ENCODE results near the gene PLSCR1.

The PLSCR1 gene

DNA sequence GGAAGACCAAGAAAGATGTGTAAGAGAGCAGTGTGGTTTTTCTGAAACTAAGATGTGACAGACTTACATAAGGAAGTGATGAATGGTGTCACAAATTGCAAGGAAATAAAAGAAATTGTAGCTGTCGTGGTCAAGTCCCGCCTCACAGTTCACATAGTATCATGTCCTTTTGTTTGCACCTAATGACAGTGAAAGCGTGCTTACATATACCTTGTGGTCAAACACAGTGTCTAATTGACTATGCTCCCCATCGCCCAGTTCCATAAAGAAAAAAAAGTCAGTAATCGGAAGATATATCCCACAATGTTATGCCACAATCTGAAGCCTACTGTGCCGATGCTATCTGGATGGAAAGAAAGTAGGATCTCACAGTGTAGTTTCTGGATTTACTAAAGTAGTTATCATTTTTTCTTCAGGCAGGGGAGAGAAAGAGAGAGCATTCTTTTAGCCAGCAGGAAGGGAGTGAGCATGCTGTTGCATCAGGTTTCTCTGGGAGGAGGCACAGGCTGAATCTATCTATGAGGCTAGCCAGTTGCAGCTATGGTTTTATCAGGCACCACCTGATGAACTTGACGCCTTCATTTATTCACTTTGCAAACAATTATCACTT lies 9.8 kb upstream of the PLSCR1 start:
- peak in 1 of 2 experiments; percentile 45 for DNase-seq (ENCODE audit: low read depth in 1 of 2, low spot score in 1 of 2)
- H3K27ac ChIP-seq (replicated peaks), result peak overlapping the region; percentile 47
- H3K27me3 ChIP-seq (ENCODE audit: insufficient read depth, poor library complexity, severe bottlenecking), result no peaks in the 10 kb centered on the region
- no peak overlapping the region for H3K4me3 ChIP-seq (replicated peaks; ENCODE audit: insufficient read depth, low read length)
- TF ChIP-seq, protein P1, sequence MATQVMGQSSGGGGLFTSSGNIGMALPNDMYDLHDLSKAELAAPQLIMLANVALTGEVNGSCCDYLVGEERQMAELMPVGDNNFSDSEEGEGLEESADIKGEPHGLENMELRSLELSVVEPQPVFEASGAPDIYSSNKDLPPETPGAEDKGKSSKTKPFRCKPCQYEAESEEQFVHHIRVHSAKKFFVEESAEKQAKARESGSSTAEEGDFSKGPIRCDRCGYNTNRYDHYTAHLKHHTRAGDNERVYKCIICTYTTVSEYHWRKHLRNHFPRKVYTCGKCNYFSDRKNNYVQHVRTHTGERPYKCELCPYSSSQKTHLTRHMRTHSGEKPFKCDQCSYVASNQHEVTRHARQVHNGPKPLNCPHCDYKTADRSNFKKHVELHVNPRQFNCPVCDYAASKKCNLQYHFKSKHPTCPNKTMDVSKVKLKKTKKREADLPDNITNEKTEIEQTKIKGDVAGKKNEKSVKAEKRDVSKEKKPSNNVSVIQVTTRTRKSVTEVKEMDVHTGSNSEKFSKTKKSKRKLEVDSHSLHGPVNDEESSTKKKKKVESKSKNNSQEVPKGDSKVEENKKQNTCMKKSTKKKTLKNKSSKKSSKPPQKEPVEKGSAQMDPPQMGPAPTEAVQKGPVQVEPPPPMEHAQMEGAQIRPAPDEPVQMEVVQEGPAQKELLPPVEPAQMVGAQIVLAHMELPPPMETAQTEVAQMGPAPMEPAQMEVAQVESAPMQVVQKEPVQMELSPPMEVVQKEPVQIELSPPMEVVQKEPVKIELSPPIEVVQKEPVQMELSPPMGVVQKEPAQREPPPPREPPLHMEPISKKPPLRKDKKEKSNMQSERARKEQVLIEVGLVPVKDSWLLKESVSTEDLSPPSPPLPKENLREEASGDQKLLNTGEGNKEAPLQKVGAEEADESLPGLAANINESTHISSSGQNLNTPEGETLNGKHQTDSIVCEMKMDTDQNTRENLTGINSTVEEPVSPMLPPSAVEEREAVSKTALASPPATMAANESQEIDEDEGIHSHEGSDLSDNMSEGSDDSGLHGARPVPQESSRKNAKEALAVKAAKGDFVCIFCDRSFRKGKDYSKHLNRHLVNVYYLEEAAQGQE (IDR thresholded peaks at IDR 0.05; ENCODE audit: insufficient replicate concordance, low read depth), result no peak
- TF ChIP-seq, protein P2, sequence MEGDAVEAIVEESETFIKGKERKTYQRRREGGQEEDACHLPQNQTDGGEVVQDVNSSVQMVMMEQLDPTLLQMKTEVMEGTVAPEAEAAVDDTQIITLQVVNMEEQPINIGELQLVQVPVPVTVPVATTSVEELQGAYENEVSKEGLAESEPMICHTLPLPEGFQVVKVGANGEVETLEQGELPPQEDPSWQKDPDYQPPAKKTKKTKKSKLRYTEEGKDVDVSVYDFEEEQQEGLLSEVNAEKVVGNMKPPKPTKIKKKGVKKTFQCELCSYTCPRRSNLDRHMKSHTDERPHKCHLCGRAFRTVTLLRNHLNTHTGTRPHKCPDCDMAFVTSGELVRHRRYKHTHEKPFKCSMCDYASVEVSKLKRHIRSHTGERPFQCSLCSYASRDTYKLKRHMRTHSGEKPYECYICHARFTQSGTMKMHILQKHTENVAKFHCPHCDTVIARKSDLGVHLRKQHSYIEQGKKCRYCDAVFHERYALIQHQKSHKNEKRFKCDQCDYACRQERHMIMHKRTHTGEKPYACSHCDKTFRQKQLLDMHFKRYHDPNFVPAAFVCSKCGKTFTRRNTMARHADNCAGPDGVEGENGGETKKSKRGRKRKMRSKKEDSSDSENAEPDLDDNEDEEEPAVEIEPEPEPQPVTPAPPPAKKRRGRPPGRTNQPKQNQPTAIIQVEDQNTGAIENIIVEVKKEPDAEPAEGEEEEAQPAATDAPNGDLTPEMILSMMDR (IDR thresholded peaks at IDR 0.05; ENCODE audit: insufficient read depth, low read length), result no peak
- TF ChIP-seq POLR2AphosphoS5 (IDR thresholded peaks at IDR 0.05; ENCODE audit: low read depth) (no peak), GABPA (IDR thresholded peaks at IDR 0.05; ENCODE audit: low read depth) (no peak), SPI1 (IDR thresholded peaks at IDR 0.05; ENCODE audit: borderline replicate concordance, low read depth) (no peak)

DNA sequence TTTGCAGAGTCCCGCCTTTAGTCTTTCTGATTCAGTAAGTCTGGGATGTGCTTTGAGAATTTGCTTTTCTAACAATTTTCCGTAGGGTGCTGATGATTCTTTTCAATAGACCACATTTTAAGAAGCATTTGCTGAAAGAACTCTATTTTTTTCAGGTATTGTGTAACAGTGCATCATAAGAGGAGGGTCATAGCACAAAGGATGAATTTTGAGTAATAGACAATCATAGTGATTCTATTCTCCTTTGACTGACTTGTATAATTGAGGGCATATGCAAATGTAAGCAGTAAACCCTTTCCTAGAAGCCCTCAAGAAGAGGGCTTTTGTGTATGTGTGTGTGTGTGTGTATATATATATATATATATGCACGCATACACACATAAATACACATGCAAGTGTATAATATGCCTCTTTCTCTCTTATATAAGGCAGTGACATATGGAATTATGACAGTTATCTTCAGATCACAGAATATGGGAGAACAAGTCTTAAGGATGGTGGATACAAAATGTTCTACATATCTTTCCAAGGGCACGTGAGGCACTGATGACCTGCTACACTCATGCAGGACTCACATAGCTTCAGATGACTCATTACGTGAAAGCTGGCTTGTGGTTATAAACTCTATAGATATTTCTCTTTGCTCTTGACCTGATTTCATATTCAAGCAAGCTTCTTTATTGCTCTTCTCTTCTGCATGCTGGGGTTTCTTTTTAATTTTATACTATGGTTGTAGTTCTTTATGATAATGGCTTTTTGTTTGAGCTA lies 6.5 kb upstream of the PLSCR1 start:
- DNase-seq (ENCODE audit: low read depth in 1 of 2, low spot score in 1 of 2), result no peak
- Histone ChIP-seq H3K27me3 (ENCODE audit: insufficient read depth, poor library complexity, severe bottlenecking) (no peaks in the 10 kb centered on the region), H3K27ac (replicated peaks) (no peak overlapping the region), H3K4me3 (replicated peaks; ENCODE audit: insufficient read depth, low read length) (no peak overlapping the region)
- TF ChIP-seq SPI1 (IDR thresholded peaks at IDR 0.05; ENCODE audit: borderline replicate concordance, low read depth) (no peak), POLR2AphosphoS5 (IDR thresholded peaks at IDR 0.05; ENCODE audit: low read depth) (no peak), GABPA (IDR thresholded peaks at IDR 0.05; ENCODE audit: low read depth) (no peak)
- TF ChIP-seq, protein P1 (IDR thresholded peaks at IDR 0.05; ENCODE audit: insufficient replicate concordance, low read depth), result no peak
- TF ChIP-seq, protein P2 (IDR thresholded peaks at IDR 0.05; ENCODE audit: insufficient read depth, low read length), result no peak

DNA sequence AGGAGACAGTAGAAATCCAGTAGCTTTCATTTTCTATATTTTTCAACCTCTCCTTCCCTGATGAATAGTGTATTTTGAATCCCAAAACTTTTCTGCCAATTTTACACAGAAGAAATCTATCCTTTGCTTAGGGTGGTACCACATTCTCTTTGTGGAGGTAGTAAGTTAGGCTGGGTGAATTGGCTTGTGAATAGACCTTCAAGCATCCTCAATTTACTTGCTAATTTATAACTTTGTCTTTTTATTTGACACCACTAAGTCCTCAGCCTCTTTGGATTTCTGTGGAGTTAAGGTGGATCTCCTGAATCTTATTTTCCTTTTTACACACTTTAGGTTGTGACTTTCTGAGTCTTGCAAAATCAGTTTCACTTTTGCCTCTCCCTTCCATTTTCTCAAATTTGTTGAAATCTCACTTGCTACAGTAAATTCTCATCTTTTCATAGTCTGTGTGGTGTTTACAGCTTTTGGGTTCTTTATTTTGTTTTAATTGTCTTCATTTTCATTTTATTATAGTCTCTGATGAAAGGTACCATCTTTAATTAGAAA lies 5.7 kb upstream of the PLSCR1 start:
- TF ChIP-seq SPI1 (IDR thresholded peaks at IDR 0.05; ENCODE audit: borderline replicate concordance, low read depth), result no peak
- TF ChIP-seq, protein P2 (IDR thresholded peaks at IDR 0.05; ENCODE audit: insufficient read depth, low read length), result no peak
- TF ChIP-seq, protein P1 (IDR thresholded peaks at IDR 0.05; ENCODE audit: insufficient replicate concordance, low read depth), result no peak
- TF ChIP-seq POLR2AphosphoS5 (IDR thresholded peaks at IDR 0.05; ENCODE audit: low read depth), result no peak
- no peak for DNase-seq (ENCODE audit: low read depth in 1 of 2, low spot score in 1 of 2)
- no peak overlapping the region for H3K4me3 ChIP-seq (replicated peaks; ENCODE audit: insufficient read depth, low read length)
- no peak overlapping the region for H3K27ac ChIP-seq (replicated peaks)
- H3K27me3 ChIP-seq (ENCODE audit: insufficient read depth, poor library complexity, severe bottlenecking), result no peaks in the 10 kb centered on the region

Measured in HL-60 (cell line).